ENCODE measurements around the gene ZNF628.

GRCh38 chr19:55502197-55502952, 26.0 kb downstream of the ZNF628 start:
- TF ChIP-seq PATZ1 (CRISPR knock-in tag; IDR thresholded peaks at IDR 0.05; ENCODE audit: borderline replicate concordance) (no peak), GLIS3 (CRISPR knock-in tag; IDR thresholded peaks at IDR 0.05) (no peak), ESRRG (CRISPR knock-in tag; IDR thresholded peaks at IDR 0.05) (no peak), PPARA (CRISPR knock-in tag; IDR thresholded peaks at IDR 0.05; ENCODE audit: borderline replicate concordance) (no peak), ZFP30 (CRISPR knock-in tag; IDR thresholded peaks at IDR 0.05) (no peak), ZFP3 (CRISPR knock-in tag; IDR thresholded peaks at IDR 0.05) (no peak), CREB5 (CRISPR knock-in tag; IDR thresholded peaks at IDR 0.05; ENCODE audit: low read depth) (no peak), OSR1 (CRISPR knock-in tag; IDR thresholded peaks at IDR 0.05) (no peak), TOX (CRISPR knock-in tag; IDR thresholded peaks at IDR 0.05; ENCODE audit: borderline replicate concordance) (no peak), CSDC2 (CRISPR knock-in tag; IDR thresholded peaks at IDR 0.05) (no peak), BACH2 (CRISPR knock-in tag; IDR thresholded peaks at IDR 0.05; ENCODE audit: borderline replicate concordance) (no peak)
- TF ChIP-seq, protein P1, sequence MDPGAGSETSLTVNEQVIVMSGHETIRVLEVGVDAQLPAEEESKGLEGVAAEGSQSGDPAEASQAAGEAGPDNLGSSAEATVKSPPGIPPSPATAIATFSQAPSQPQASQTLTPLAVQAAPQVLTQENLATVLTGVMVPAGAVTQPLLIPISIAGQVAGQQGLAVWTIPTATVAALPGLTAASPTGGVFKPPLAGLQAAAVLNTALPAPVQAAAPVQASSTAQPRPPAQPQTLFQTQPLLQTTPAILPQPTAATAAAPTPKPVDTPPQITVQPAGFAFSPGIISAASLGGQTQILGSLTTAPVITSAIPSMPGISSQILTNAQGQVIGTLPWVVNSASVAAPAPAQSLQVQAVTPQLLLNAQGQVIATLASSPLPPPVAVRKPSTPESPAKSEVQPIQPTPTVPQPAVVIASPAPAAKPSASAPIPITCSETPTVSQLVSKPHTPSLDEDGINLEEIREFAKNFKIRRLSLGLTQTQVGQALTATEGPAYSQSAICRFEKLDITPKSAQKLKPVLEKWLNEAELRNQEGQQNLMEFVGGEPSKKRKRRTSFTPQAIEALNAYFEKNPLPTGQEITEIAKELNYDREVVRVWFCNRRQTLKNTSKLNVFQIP (CRISPR knock-in tag; IDR thresholded peaks at IDR 0.05; ENCODE audit: borderline replicate concordance, low read depth) = no peak
- TF ChIP-seq, protein P2, sequence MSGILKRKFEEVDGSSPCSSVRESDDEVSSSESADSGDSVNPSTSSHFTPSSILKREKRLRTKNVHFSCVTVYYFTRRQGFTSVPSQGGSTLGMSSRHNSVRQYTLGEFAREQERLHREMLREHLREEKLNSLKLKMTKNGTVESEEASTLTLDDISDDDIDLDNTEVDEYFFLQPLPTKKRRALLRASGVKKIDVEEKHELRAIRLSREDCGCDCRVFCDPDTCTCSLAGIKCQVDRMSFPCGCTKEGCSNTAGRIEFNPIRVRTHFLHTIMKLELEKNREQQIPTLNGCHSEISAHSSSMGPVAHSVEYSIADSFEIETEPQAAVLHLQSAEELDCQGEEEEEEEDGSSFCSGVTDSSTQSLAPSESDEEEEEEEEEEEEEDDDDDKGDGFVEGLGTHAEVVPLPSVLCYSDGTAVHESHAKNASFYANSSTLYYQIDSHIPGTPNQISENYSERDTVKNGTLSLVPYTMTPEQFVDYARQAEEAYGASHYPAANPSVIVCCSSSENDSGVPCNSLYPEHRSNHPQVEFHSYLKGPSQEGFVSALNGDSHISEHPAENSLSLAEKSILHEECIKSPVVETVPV (CRISPR knock-in tag; IDR thresholded peaks at IDR 0.05) = no peak
- TF ChIP-seq, protein P3, sequence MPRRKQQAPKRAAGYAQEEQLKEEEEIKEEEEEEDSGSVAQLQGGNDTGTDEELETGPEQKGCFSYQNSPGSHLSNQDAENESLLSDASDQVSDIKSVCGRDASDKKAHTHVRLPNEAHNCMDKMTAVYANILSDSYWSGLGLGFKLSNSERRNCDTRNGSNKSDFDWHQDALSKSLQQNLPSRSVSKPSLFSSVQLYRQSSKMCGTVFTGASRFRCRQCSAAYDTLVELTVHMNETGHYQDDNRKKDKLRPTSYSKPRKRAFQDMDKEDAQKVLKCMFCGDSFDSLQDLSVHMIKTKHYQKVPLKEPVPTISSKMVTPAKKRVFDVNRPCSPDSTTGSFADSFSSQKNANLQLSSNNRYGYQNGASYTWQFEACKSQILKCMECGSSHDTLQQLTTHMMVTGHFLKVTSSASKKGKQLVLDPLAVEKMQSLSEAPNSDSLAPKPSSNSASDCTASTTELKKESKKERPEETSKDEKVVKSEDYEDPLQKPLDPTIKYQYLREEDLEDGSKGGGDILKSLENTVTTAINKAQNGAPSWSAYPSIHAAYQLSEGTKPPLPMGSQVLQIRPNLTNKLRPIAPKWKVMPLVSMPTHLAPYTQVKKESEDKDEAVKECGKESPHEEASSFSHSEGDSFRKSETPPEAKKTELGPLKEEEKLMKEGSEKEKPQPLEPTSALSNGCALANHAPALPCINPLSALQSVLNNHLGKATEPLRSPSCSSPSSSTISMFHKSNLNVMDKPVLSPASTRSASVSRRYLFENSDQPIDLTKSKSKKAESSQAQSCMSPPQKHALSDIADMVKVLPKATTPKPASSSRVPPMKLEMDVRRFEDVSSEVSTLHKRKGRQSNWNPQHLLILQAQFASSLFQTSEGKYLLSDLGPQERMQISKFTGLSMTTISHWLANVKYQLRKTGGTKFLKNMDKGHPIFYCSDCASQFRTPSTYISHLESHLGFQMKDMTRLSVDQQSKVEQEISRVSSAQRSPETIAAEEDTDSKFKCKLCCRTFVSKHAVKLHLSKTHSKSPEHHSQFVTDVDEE (CRISPR knock-in tag; IDR thresholded peaks at IDR 0.05) = no peak

All from SK-N-SH treated with all-trans-retinoic acid at 6 μM for 48 hours (cell line).